Neural progenitor cell (in vitro differentiated cells): ENCODE data around the gene RPL3. TPM values are rescaled to one million over a fixed set of nuclear protein-coding genes. Genes with fewer than 3 reads are reported as not detected.
A peak's percentile ranks its signal among the peaks of the same experiment; 100 is the strongest.

Experiments
- DNase-seq: peaks from one replicate; pipeline ENCODE4 v3.0.0-alpha.2; 2016; ENCODE audit warnings: low spot score
- H2AFZ ChIP-seq: fragments of 200-600 bp; sonication (generic); replicated peaks from 2 replicates; pipeline ENCODE4 v1.6.1; 2016; ENCODE audit warnings: antibody characterized with exemption
- H3F3A ChIP-seq: fragments of 200-600 bp; sonication (generic); 2 replicates; pipeline ENCODE4 v1.6.1; 2016; ENCODE audit warnings: antibody characterized with exemption, low read depth
- H3K27ac ChIP-seq: fragments of 200-600 bp; sonication (generic); 2 replicates; pipeline ENCODE4 v1.5.1; 2016; ENCODE audit warnings: mild to moderate bottlenecking
- H3K27me3 ChIP-seq: fragments of 200-600 bp; sonication (generic); 2 replicates; pipeline ENCODE4 v1.6.1; 2016; ENCODE audit warnings: mild to moderate bottlenecking, moderate library complexity
- H3K36me3 ChIP-seq: fragments of 200-600 bp; sonication (generic); 2 replicates; pipeline ENCODE4 v1.5.1; 2016
- H3K4me1 ChIP-seq: fragments of 200-600 bp; sonication (generic); 2 replicates; pipeline ENCODE4 v1.6.1; 2016; ENCODE audit warnings: mixed run types
- H3K4me2 ChIP-seq: fragments of 200-600 bp; sonication (generic); 2 replicates; pipeline ENCODE4 v1.6.1; 2016
- H3K4me3 ChIP-seq: fragments of 200-600 bp; sonication (generic); 2 replicates; pipeline ENCODE4 v1.5.1; 2016
- H3K79me2 ChIP-seq: fragments of 200-600 bp; sonication (generic); 2 replicates; pipeline ENCODE4 v1.6.1; 2016; ENCODE audit warnings: low read depth
- H3K9ac ChIP-seq: fragments of 200-600 bp; sonication (generic); 2 replicates; pipeline ENCODE4 v1.6.1; 2016
- H3K9me3 ChIP-seq: fragments of 200-600 bp; sonication (generic); 2 replicates; pipeline ENCODE4 v1.5.1; 2016; ENCODE audit warnings: low read depth
- H4K20me1 ChIP-seq: fragments of 200-600 bp; sonication (generic); 2 replicates; pipeline ENCODE4 v1.6.1; 2016; ENCODE audit warnings: low read depth
- H3K27ac Mint-ChIP-seq: 3 replicates; pipeline ENCODE4 v1.8.0; 2021; ENCODE audit warnings: mixed read lengths
- H3K27me3 Mint-ChIP-seq: 2 replicates; pipeline ENCODE4 v1.8.0; 2022; ENCODE audit warnings: low read depth, mild to moderate bottlenecking, inconsistent platforms, moderate library complexity, mixed read lengths; ENCODE audit not compliant: insufficient read depth
- H3K36me3 Mint-ChIP-seq: 3 replicates; pipeline ENCODE4 v1.8.0; 2021; ENCODE audit warnings: mixed read lengths
- H3K4me1 Mint-ChIP-seq: 3 replicates; pipeline ENCODE4 v1.8.0; 2021; ENCODE audit warnings: mixed read lengths
- H3K4me3 Mint-ChIP-seq: 3 replicates; pipeline ENCODE4 v1.8.0; 2021; ENCODE audit warnings: mild to moderate bottlenecking, moderate library complexity, mixed read lengths
- H3K9me3 Mint-ChIP-seq: 3 replicates; pipeline ENCODE4 v1.8.0; 2020; ENCODE audit warnings: mixed read lengths
- EZH2 ChIP-seq: fragments of 200-600 bp; sonication (generic); IDR thresholded peaks from 2 replicates; pipeline ENCODE4 v1.6.1; 2017; ENCODE audit warnings: antibody characterized with exemption, mild to moderate bottlenecking, moderate library complexity
- EZH2phosphoT487 ChIP-seq: fragments of 200-600 bp; sonication (generic); IDR thresholded peaks from 2 replicates; pipeline ENCODE4 v1.6.1; 2017; ENCODE audit warnings: antibody characterized with exemption
- total RNA-seq: library from RNA; depleted of rRNA; stranded (reverse); fragments of >200 nt; gene quantifications from 2 replicates; pipeline ENCODE4 v1.2.3, GENCODE V29; 2015; ENCODE audit warnings: low replicate concordance
- TF ChIP-seq, protein P1 (sequence below): fragments of 200-600 bp; sonication (generic); IDR thresholded peaks from 2 replicates; pipeline ENCODE4 v1.5.1; 2017; ENCODE audit warnings: antibody characterized with exemption, mild to moderate bottlenecking

RPL3 gene
- total RNA-seq, 1 donor from 2014 or later, result 3,021 TPM

DNA sequence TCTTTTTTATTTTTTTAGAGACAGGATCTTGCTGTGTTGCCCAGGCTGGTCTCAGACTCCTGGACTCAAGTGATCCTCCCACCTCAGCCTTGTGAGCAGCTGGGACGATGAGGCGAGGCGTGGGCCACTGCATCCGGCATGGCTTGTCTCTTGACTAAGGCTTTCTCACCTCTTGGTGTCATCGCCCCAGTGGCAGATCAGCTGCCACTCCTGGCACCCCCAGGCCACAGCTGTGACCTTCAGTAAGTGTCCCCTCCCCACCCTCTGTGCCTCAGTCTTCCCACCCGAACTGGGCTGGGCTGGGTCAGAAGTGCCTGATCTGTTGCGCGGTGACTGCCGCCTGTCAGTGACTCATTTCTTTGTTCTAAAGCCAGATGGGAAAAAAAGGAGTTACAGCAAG, 33.9 kb upstream of the RPL3 start:
- no peak for DNase-seq
- H3K27ac ChIP-seq, result no peak overlapping the region
- no peak overlapping the region for H3K9ac ChIP-seq
- H3K79me2 ChIP-seq, result no peaks in the 10 kb centered on the region
- peaks cover 7% of the 10 kb centered on the region for H3K27me3 Mint-ChIP-seq
- H3K4me3 Mint-ChIP-seq, result no peak overlapping the region
- no peaks in the 10 kb centered on the region for H3K9me3 ChIP-seq
- H3K36me3 ChIP-seq, result no peaks in the 10 kb centered on the region
- H4K20me1 ChIP-seq, result peaks cover 20% of the 10 kb centered on the region
- peaks cover 2% of the 10 kb centered on the region for H3K36me3 Mint-ChIP-seq
- peaks cover 15% of the 10 kb centered on the region for H3F3A ChIP-seq
- H3K4me3 ChIP-seq, result no peak overlapping the region
- H3K4me2 ChIP-seq, result no peak overlapping the region
- H3K4me1 ChIP-seq, result peaks cover 6% of the 10 kb centered on the region
- TF ChIP-seq EZH2phosphoT487 (no peak), EZH2 (no peak)
- TF ChIP-seq, protein P1, sequence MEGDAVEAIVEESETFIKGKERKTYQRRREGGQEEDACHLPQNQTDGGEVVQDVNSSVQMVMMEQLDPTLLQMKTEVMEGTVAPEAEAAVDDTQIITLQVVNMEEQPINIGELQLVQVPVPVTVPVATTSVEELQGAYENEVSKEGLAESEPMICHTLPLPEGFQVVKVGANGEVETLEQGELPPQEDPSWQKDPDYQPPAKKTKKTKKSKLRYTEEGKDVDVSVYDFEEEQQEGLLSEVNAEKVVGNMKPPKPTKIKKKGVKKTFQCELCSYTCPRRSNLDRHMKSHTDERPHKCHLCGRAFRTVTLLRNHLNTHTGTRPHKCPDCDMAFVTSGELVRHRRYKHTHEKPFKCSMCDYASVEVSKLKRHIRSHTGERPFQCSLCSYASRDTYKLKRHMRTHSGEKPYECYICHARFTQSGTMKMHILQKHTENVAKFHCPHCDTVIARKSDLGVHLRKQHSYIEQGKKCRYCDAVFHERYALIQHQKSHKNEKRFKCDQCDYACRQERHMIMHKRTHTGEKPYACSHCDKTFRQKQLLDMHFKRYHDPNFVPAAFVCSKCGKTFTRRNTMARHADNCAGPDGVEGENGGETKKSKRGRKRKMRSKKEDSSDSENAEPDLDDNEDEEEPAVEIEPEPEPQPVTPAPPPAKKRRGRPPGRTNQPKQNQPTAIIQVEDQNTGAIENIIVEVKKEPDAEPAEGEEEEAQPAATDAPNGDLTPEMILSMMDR, result no peak
- H3K27me3 ChIP-seq, result peaks cover 12% of the 10 kb centered on the region
- H2AFZ ChIP-seq, result no peak overlapping the region
- H3K27ac Mint-ChIP-seq, result no peak overlapping the region
- no peaks in the 10 kb centered on the region for H3K9me3 Mint-ChIP-seq
- H3K4me1 Mint-ChIP-seq, result peaks cover 31% of the 10 kb centered on the region

DNA sequence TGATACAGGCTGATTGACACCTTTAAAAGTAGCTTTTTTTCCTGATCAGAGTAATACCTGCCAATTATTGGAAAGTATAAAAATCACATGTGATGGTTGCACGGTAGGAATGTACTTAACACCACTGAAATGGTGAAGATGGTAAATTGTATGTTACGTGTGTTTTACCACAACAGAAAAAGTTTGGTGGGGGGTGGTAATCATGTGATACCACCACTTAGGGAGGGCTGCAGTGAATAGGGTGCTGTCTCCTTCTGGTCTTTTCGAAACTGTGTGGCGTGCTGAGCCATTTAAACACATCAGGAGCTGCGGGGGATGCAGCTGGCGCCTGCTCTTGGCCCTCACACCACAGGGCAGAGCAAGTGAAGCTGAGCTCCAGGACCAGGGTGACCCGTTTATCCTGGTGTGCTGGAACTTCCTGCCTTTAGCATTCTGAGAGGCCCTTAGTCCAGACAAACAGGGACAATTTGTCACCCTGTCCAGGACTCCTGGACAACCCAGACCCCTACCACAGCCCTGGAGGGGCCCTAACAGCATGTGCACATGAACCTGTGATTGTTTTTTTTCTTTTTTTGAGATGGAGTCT, 33.0 kb upstream of the RPL3 start:
- peaks cover 7% of the 10 kb centered on the region for H3K27me3 Mint-ChIP-seq
- H3K4me3 Mint-ChIP-seq, result no peak overlapping the region
- no peaks in the 10 kb centered on the region for H3K79me2 ChIP-seq
- no peaks in the 10 kb centered on the region for H3K36me3 ChIP-seq
- no peak overlapping the region for H3K4me3 ChIP-seq
- H3K27ac ChIP-seq, result no peak overlapping the region
- no peaks in the 10 kb centered on the region for H3K36me3 Mint-ChIP-seq
- H3K9me3 Mint-ChIP-seq, result no peaks in the 10 kb centered on the region
- H3K4me2 ChIP-seq, result no peak overlapping the region
- TF ChIP-seq EZH2 (no peak), EZH2phosphoT487 (no peak)
- TF ChIP-seq, protein P1, result no peak
- no peak overlapping the region for H3K27ac Mint-ChIP-seq
- peaks cover 12% of the 10 kb centered on the region for H3K27me3 ChIP-seq
- no peak overlapping the region for H3K9ac ChIP-seq
- peaks cover 15% of the 10 kb centered on the region for H3F3A ChIP-seq
- no peaks in the 10 kb centered on the region for H3K9me3 ChIP-seq
- peaks cover 29% of the 10 kb centered on the region for H3K4me1 Mint-ChIP-seq
- DNase-seq, result no peak
- no peak overlapping the region for H2AFZ ChIP-seq
- peaks cover 6% of the 10 kb centered on the region for H3K4me1 ChIP-seq
- peaks cover 20% of the 10 kb centered on the region for H4K20me1 ChIP-seq

DNA sequence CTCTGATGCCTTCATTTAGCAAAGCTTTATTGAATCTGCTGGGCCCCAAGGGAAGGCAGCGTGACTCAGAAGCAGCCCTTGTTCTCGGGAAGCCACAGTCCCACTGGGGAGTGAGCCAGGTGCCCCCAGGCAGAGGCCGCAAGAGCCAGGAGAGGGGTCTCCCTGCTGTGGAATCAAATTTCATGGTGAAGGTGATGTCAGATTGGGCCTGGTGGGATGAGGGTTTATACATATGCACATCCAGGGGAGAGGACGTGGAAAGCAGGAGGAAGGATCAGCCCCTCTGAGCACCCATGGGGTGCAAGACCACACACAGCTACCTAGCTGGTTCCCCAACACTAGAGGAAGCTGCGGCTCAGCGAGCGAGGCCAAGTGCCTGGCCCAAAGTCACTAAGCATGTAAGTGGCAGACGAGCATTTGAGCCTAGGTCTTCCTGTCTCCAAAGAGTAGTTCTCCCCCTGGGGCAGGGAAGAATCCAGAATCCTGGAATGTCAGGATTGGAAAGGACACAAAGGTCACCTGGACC, 32.3 kb upstream of the RPL3 start:
- Histone ChIP-seq H3K4me1 (peaks cover 6% of the 10 kb centered on the region), H3F3A (peaks cover 15% of the 10 kb centered on the region), H3K27ac (no peak overlapping the region), H3K27me3 (peaks cover 12% of the 10 kb centered on the region), H2AFZ (no peak overlapping the region), H3K36me3 (no peaks in the 10 kb centered on the region), H3K9ac (no peak overlapping the region), H3K4me3 (no peak overlapping the region), H4K20me1 (peaks cover 20% of the 10 kb centered on the region), H3K9me3 (no peaks in the 10 kb centered on the region), H3K79me2 (no peaks in the 10 kb centered on the region), H3K4me2 (no peak overlapping the region)
- Mint-ChIP-seq H3K27ac (peak overlapping the region; percentile 25), H3K27me3 (peaks cover 7% of the 10 kb centered on the region), H3K4me1 (peaks cover 29% of the 10 kb centered on the region), H3K36me3 (no peaks in the 10 kb centered on the region), H3K4me3 (peak overlapping the region; percentile 94), H3K9me3 (no peaks in the 10 kb centered on the region)
- no peak for TF ChIP-seq EZH2
- TF ChIP-seq, protein P1, result no peak
- TF ChIP-seq EZH2phosphoT487, result no peak
- no peak for DNase-seq
